ENCODE results near the gene EEF1G. TPM values are rescaled to one million over a fixed set of nuclear protein-coding genes. Genes with fewer than 3 reads are reported as not detected.

Gene EEF1G
- total and polyA plus RNA-seq, 2 of the 13 experiments (the other 11 are each of a cell fraction or from before 2014, with no cell fraction given): 1,787 to 2,144 TPM

DNA sequence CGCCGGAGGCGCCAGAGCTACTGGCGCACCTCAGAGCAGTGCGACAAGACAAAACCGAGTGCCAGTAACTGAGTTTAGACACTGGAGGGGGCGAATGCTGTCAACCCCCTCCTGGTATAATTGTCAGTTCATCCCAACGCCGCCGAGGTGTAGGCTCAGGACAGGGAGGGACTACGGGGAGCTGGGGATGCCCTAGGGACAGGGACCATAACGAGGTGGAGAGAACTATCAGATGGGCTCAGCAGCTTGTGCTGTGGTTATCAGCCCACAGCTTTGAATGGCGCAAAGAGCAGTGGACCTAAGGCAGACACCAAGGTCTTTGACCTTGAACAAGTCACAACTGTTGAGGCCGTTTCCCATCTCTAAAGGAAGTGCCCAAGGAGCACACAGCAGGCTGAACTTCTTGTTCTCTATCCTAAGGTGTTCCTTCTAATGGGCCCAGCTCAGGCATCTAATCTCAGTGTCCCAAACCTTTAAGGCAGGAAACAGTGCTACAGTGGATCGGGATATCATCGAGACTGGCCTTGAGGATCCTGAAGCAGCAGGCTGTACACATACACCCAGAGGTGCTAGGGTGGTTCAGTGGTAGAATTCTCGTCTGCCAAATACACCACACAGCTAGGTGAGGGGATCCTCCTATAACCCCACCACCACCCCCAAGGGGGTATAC is 18.6 kb upstream of the EEF1G start (continued):
- TF ChIP-seq ETV6 (CRISPR knock-in tag; conservative IDR thresholded peaks at IDR 0.05) (no peak), ARNT2 (CRISPR knock-in tag; IDR thresholded peaks at IDR 0.05; ENCODE audit: low read depth) (no peak), ESRRA (CRISPR knock-in tag; IDR thresholded peaks at IDR 0.05; ENCODE audit: low read depth) (peak; percentile 30; the same call in 1 of the 2 replicates), JDP2 (CRISPR knock-in tag; IDR thresholded peaks at IDR 0.05; ENCODE audit: borderline replicate concordance) (no peak), TIGD3 (CRISPR knock-in tag; IDR thresholded peaks at IDR 0.05; ENCODE audit: borderline replicate concordance) (no peak), ZNF883 (CRISPR knock-in tag; IDR thresholded peaks at IDR 0.05; ENCODE audit: not compliant biosample characterization) (no peak), MZF1 (CRISPR knock-in tag; IDR thresholded peaks at IDR 0.05; ENCODE audit: borderline replicate concordance) (0 out of 2 replicates have a peak, but pooled peaks have one; percentile 89), ZNF772 (CRISPR knock-in tag; IDR thresholded peaks at IDR 0.05) (no peak), ZFP90 (CRISPR knock-in tag; IDR thresholded peaks at IDR 0.05; ENCODE audit: borderline replicate concordance) (no peak), AFF4 (CRISPR knock-in tag; IDR thresholded peaks at IDR 0.05) (no peak), ZNF501 (CRISPR knock-in tag; IDR thresholded peaks at IDR 0.05) (peak; percentile 57; the same call in 1 of the 2 replicates), PCBP1 (IDR thresholded peaks at IDR 0.05; ENCODE audit: borderline replicate concordance, low read depth, low read length) (no peak), PRPF4 (IDR thresholded peaks at IDR 0.05; ENCODE audit: low read depth, low read length, poor library complexity, severe bottlenecking) (no peak), NPAS2 (CRISPR knock-in tag; IDR thresholded peaks at IDR 0.05; ENCODE audit: borderline replicate concordance) (no peak), ZBTB3 (CRISPR knock-in tag; IDR thresholded peaks at IDR 0.05; ENCODE audit: borderline replicate concordance, low read depth) (no peak), SETDB1 (CRISPR knock-in tag; IDR thresholded peaks at IDR 0.05; ENCODE audit: borderline replicate concordance) (no peak), ISL2 (CRISPR knock-in tag; IDR thresholded peaks at IDR 0.05) (no peak), IRF2 (CRISPR knock-in tag; IDR thresholded peaks at IDR 0.05) (no peak)
- TF ChIP-seq, protein P1, sequence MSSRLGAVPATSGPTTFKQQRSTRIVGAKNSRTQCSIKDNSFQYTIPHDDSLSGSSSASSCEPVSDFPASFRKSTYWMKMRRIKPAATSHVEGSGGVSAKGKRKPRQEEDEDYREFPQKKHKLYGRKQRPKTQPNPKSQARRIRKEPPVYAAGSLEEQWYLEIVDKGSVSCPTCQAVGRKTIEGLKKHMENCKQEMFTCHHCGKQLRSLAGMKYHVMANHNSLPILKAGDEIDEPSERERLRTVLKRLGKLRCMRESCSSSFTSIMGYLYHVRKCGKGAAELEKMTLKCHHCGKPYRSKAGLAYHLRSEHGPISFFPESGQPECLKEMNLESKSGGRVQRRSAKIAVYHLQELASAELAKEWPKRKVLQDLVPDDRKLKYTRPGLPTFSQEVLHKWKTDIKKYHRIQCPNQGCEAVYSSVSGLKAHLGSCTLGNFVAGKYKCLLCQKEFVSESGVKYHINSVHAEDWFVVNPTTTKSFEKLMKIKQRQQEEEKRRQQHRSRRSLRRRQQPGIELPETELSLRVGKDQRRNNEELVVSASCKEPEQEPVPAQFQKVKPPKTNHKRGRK (CRISPR knock-in tag; IDR thresholded peaks at IDR 0.05): no peak
- TF ChIP-seq, protein P2, sequence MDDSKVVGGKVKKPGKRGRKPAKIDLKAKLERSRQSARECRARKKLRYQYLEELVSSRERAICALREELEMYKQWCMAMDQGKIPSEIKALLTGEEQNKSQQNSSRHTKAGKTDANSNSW (CRISPR knock-in tag; IDR thresholded peaks at IDR 0.05; ENCODE audit: borderline replicate concordance): no peak

Measured in HepG2 (cell line).